Measurements from ENCODE around the gene SLC15A5. TPM values are rescaled to one million over a fixed set of nuclear protein-coding genes. Genes with fewer than 3 reads are reported as not detected.
A peak's percentile ranks its signal among the peaks of the same experiment; 100 is the strongest.

Gene SLC15A5
- total RNA-seq, 1 donor from 2014 or later = not detected

DNA sequence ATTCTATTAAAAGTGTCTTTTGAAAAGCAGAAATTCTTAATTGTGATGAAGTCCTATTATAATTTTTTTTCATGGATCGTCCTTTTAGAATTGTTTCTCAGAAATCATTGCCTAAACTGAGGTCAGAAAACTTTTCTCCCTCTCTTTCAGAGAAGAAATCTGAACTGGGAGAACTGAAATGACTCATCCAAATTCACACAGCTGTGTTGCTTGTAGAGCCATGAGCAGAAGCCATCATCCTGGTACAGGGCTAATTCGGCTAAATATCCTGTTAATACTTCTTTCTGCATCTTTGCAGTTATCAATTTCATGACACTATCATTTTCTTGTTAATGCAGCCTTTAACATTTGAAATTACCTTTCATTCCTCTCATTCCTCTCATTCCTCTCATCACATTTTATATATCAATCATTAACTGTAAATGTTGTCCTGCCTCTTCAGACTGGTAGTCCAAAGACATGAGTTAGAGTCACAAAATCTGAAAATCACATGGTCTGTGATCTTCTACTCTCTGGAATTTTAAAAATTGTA, 15.5 kb downstream of the SLC15A5 start:
- no peak for DNase-seq

GRCh38 chr12:16260206-16260605, 17.3 kb downstream of the SLC15A5 start:
- no peak for DNase-seq

GRCh38 chr12:16258963-16259362, 18.5 kb downstream of the SLC15A5 start:
- no peak for DNase-seq

GRCh38 chr12:16246264-16246663, 31.2 kb downstream of the SLC15A5 start:
- peak; percentile 3 for DNase-seq

- DNase-seq = no peak
Measured at GRCh38 chr12:16245209-16245608, 32.3 kb downstream of the SLC15A5 start.

GRCh38 chr12:16243487-16244412, 33.7 kb downstream of the SLC15A5 start:
- no peak for DNase-seq

DNA sequence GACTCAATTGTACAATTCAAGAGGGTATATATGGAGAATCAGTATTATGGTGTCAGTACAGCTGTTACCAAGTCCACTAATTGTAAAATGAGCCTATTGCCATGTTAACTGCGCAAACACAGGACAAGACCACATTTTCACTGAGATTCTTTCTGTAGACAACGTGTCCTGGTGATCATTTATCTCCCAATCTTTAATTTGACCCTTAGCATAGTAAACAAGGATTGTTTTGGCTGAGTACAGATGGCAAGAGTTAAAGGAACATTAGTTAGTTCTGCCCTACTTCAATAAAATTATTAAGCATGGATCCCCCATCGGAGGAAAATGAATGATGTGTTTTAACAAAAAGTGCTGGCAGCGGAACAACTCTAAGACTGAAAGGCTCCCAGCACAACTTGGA, 36.1 kb downstream of the SLC15A5 start:
- DNase-seq = no peak

DNA sequence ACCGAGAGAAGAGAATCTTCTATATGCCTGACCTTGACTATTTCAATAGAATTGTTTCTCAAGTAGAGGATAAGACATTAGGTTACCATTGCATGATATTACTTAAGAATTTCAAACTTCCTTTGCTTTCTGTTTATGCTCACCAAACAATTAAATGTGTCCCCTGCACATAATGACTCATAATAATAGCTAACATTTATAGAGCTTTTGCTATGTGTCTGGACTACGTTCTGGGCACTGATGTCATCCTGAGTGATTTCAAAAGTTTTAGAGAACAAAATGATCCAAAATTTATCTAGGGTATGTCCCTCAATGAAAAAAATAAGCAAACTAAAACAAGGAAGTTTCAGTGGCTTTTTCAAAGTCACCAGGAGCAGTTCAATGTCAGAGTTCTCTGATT, 38.8 kb downstream of the SLC15A5 start:
- no peak for DNase-seq

DNA sequence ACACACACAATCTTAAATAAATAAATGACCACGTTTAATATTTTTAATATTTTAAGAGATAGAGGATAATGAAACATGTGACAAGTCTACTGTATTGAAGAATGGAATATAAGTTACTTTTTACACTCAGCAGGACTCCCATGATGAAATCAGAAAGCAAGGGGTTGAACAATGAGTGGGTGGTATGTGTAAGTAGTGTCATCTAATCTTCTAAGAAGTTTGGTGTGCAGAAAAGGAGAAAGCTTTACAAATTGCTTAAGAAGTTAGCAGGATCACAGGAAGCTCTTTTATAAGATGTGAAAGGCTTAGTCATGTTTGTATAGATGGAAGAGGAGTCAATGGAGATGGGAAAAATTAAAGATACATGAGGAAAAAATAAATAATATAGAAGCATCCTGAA, 47.8 kb downstream of the SLC15A5 start:
- no peak for DNase-seq

- no peak for DNase-seq
Measured at GRCh38 chr12:16228067-16228466, 49.4 kb downstream of the SLC15A5 start.

GRCh38 chr12:16225692-16226091, 51.8 kb downstream of the SLC15A5 start:
- DNase-seq = no peak

GRCh38 chr12:16224196-16224595, 53.3 kb downstream of the SLC15A5 start:
- no peak for DNase-seq

GRCh38 chr12:16221776-16222175, 55.7 kb downstream of the SLC15A5 start:
- DNase-seq = no peak

DNA sequence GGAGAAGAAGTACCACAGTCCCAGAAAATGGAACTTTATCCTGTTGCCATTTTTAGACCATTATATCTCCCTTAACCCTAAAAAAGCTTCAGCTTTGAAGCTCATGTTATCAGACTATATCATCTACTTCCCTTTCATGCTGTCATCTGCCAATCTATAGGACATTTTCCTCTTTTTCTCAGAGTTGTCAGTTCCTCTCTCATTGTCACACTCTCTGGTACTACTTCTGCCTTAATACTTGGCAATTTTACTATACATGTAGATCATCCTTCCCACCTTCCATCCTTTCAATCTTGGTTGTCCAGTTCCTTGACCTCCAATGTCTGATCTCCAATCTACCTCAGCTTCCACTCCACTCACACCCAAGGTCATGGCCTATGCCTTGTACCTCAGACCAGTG, 57.4 kb downstream of the SLC15A5 start:
- no peak for DNase-seq

DNA sequence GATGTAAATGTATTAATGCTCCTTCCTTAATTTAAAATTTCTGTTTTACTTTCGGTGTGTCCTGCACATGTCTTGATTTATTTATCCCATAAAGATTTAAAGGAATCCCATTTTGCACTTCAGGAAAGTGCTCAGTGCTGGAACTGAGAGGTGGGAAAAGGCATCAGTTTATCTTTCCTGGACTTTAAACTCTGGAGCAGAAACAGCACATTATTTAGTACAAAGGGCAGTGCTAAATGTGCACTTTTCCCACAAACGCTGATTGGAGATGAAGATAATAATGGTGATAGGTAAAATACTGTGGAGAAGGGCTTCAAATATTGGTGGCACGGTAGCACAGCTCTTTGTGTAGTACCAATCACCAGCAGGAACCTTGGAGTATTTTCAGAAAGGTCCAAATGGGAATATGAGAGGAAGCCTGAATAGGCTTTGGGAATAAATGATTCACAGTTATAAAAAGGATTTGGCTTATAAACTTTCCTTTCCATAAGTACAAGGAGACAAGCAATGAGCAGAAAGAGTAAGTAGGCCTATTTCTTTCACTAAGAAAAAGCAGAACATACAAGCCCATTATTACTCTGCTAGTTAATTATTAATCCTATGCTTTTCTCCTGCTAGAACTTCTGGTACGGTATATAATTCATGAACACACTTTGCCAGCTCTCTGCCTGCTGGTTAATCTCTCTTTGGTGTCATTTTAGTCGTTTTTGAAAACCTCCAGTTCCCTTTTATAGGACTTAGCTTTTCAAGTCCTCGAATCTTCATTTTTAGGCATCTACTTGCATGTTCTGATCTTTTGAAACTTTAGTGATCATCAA, 58.3 kb downstream of the SLC15A5 start:
- DNase-seq = no peak

- DNase-seq = no peak
Measured at GRCh38 chr12:16218234-16218633, 59.3 kb downstream of the SLC15A5 start.

- no peak for DNase-seq
Measured at GRCh38 chr12:16211731-16212130, 65.8 kb downstream of the SLC15A5 start.

DNA sequence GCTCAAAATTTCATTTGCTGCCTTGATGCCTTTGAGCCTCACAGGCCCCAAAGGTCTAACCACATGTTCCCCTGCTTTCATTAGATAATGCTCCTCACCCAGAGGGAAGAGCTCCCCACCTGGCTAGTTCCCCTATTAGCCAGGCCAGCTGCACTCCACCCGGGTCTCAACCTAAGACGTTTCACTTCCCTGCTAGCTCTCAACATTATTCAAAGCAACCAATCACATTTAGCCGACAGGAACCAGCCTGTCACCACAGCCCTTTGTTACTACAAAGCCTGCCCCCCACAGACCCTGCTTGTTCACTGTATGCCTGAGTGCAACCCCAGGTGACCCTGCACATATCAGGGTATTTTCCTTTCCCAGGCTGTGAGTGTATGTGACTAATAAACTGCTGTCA, 78.6 kb downstream of the SLC15A5 start:
- DNase-seq = no peak

GRCh38 chr12:16197600-16197999, 79.9 kb downstream of the SLC15A5 start:
- no peak for DNase-seq

DNA sequence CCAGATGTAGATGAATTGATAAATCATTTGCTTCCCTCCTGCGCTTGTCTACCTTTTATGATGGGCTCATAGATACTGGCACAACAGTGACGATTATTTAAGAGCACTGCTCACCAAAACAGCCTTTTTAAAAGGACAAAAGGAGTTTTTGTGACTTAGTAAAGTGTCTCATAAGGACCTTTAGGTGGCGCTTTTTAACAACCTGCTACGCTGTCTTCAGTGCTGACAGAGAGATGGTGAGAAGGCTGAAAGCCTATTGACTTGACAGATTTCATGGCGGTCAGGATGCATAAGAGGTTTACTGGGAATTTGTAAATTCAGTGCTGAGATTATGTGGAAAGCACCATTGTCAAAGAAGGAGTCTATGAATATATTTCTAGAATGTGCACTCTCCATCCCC, 87.6 kb downstream of the SLC15A5 start:
- DNase-seq = no peak

DNA sequence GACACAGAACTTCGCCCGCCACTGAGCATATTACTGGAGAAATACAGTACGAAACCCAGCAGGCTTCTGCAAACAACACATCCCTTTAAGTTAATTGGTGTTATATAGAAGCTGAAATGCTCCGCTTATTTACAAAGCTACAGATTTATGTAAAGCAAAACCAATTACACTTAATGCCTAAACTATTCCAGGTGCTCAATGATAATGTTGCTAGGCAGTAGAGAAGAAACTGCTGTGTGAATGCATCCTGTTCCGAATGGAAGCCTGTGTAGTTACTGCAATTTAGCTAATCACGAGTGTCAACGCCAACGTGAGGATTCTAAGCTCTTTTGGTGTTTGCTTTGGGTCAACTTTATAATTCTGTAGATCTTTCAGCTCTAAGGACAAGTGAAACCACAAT, 89.8 kb downstream of the SLC15A5 start:
- no peak for DNase-seq

DNA sequence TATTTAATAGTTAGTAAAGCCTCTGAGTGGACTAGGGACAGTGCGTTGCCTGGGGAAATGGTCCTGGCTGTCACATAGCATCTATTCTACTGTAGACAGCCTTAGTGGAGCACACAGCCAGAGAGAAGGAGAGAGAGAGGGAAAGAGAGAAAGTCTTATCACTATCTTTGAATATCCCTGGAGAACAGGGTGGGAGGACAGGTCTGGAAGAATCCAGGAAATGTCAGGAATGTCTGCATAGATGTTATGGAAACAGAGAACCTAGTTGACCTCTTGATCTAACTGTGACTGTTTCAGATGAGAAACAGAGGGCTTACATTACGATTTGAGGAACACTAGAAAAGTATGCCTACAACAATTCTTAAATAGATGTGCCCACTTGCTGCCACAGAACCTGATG, 92.8 kb downstream of the SLC15A5 start:
- no peak for DNase-seq

DNA sequence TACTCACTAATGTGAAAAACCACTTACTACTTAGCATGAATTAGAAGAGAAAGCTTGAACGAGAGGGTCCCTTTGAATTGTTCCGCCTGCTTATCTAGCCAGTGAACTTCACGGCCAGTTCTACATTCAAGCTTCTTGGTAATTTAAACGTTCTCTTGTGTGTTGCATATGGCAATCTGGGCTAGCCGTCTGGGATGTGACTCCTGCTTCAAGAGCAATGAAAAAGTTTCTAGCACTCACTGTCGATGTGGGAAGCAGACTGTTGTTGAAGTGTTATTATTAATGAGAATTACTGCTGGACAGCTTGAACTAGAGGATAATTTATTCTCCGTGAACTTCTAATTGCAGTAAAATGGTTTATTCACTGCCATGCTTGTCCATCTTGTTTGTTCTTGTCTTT, 93.9 kb downstream of the SLC15A5 start:
- DNase-seq = no peak
